H1 (cell line): ENCODE results near the gene COLEC12. TPM values are rescaled to one million over a fixed set of nuclear protein-coding genes. Genes with fewer than 3 reads are reported as not detected.

ENCODE experiments used
- CTCF ChIA-PET: fragments of 300-600 bp; sonication (Branson Sonifier 250); formaldehyde crosslinking; loops from one replicate; lab custom pipeline; 2021; ENCODE audit not compliant: partially characterized antibody; lab: Charles Lee
- POLR2A ChIA-PET: fragments of 300-600 bp; sonication (Branson Sonifier 250); formaldehyde crosslinking; loops from one replicate; lab custom pipeline; 2021; ENCODE audit warnings: inconsistent platforms; ENCODE audit not compliant: partially characterized antibody; lab: Charles Lee
- DNase-seq, 2 experiments: peaks; one replicate each; pipeline versions ENCODE4 v3.0.0 to v3.0.0-alpha.2; 2010 to 2022; ENCODE audit warnings: low spot score in 2 of 2, low read depth in 1 of 2, mixed read lengths in 1 of 2
- FAIRE-seq: peaks from 2 replicates; lab custom pipeline; 2011; peaks lifted over from hg19 to GRCh38; lab: Jason Lieb, UNC
- H2AFZ ChIP-seq: 2 replicates; pipeline ENCODE4 v1.8.1; 2012; ENCODE audit warnings: low read length, inconsistent platforms
- H2AK5ac ChIP-seq: 2 replicates; pipeline ENCODE4 v1.6.1; 2013; ENCODE audit warnings: low read depth, low read length
- H2BK120ac ChIP-seq: replicated peaks from 2 replicates; pipeline ENCODE3; 2013; ENCODE audit warnings: low read depth, low read length, inconsistent platforms
- H2BK12ac ChIP-seq: 2 replicates; pipeline ENCODE4 v1.6.1; 2013; ENCODE audit warnings: low read depth, low read length
- H2BK15ac ChIP-seq: 2 replicates; pipeline ENCODE4 v1.6.1; 2013; ENCODE audit warnings: low read length
- H2BK20ac ChIP-seq: 2 replicates; pipeline ENCODE4 v1.6.1; 2013; ENCODE audit warnings: low read length
- H2BK5ac ChIP-seq: 2 replicates; pipeline ENCODE4 v1.6.1; 2013; ENCODE audit warnings: low read depth, low read length
- H3K14ac ChIP-seq: 2 replicates; pipeline ENCODE4 v1.6.1; 2013; ENCODE audit warnings: inconsistent platforms; ENCODE audit not compliant: insufficient read length
- H3K18ac ChIP-seq: 2 replicates; pipeline ENCODE4 v1.6.1; 2013; ENCODE audit warnings: low read length; ENCODE audit errors: extremely low read depth
- H3K23ac ChIP-seq: 2 replicates; pipeline ENCODE4 v1.6.1; 2013; ENCODE audit warnings: inconsistent platforms; ENCODE audit not compliant: insufficient read length
- H3K23me2 ChIP-seq: 2 replicates; pipeline ENCODE4 v1.6.1; 2013; ENCODE audit warnings: low read depth, low read length
- H3K27ac ChIP-seq: 2 replicates; pipeline ENCODE4 v1.6.1; 2011; ENCODE audit warnings: low read depth, low read length, inconsistent platforms
- H3K27me3 ChIP-seq, 4 experiments: replicated peaks in 1 of 4; 1 replicate in 1 of 4; 2 replicates in 3 of 4; pipeline versions ENCODE4 v1.6.1 to v1.8.1; 2011 to 2013; ENCODE audit warnings: low read length in 3 of 4, mild to moderate bottlenecking in 3 of 4, inconsistent platforms in 2 of 4, mixed read lengths in 2 of 4, moderate library complexity in 1 of 4; ENCODE audit not compliant: control insufficient read depth in 3 of 4, insufficient read depth in 3 of 4; ENCODE audit errors: extremely low read depth in 1 of 4
- H3K36me3 ChIP-seq, 4 experiments: 2 replicates each; pipeline versions ENCODE4 v1.6.1 to v1.8.1; 2011 to 2013; ENCODE audit warnings: mild to moderate bottlenecking in 4 of 4, low read length in 3 of 4, moderate library complexity in 2 of 4, control low read depth in 1 of 4, inconsistent platforms in 1 of 4; ENCODE audit not compliant: insufficient read depth in 4 of 4, control insufficient read depth in 2 of 4
- H3K4ac ChIP-seq: replicated peaks from 2 replicates; pipeline ENCODE3; 2013; ENCODE audit warnings: low read length, low read depth, mixed read lengths, inconsistent platforms; ENCODE audit not compliant: insufficient read length
- H3K4me1 ChIP-seq, 4 experiments: replicated peaks in 1 of 4; 1 replicate in 1 of 4; 2 replicates in 3 of 4; pipeline versions ENCODE4 v1.6.1 to v1.8.1; 2011 to 2013; ENCODE audit warnings: low read length in 3 of 4, inconsistent platforms in 2 of 4, mixed read lengths in 1 of 4; ENCODE audit not compliant: insufficient read depth in 4 of 4, control insufficient read depth in 3 of 4
- H3K4me2 ChIP-seq, 2 experiments: 2 replicates each; pipeline versions ENCODE4 v1.6.1 to v1.8.1; 2011 to 2013; ENCODE audit warnings: low read depth in 2 of 2, low read length in 2 of 2, control low read depth in 1 of 2, inconsistent platforms in 1 of 2, mild to moderate bottlenecking in 1 of 2; ENCODE audit not compliant: insufficient read depth in 1 of 2
- H3K4me3 ChIP-seq, 4 experiments: fragments of 200-600, 300-600 bp in 1 of 4; sonication (generic), shearing (Covaris generic), sonication (Bioruptor Twin) in 1 of 4; 2 replicates each; pipeline versions ENCODE4 v1.5.1 to v1.8.1; 2011 to 2016; ENCODE audit warnings: low read length in 4 of 4, low read depth in 3 of 4, control low read depth in 2 of 4, inconsistent platforms in 2 of 4, mild to moderate bottlenecking in 2 of 4, mixed read lengths in 1 of 4, moderate library complexity in 1 of 4; ENCODE audit not compliant: insufficient read depth in 2 of 4; ENCODE audit errors: extremely low read depth in 1 of 4
- H3K56ac ChIP-seq: replicated peaks from 2 replicates; pipeline ENCODE3; 2013; ENCODE audit warnings: low read depth, mild to moderate bottlenecking, mixed read lengths, low read length, inconsistent platforms; ENCODE audit not compliant: insufficient read length
- H3K79me1 ChIP-seq: 2 replicates; pipeline ENCODE4 v1.6.1; 2013; ENCODE audit warnings: low read depth, low read length, control low read depth
- H3K79me2 ChIP-seq, 2 experiments: 2 replicates each; pipeline versions ENCODE4 v1.6.1 to v1.8.1; 2012 to 2013; ENCODE audit warnings: low read length in 2 of 2, mild to moderate bottlenecking in 2 of 2, inconsistent platforms in 1 of 2; ENCODE audit not compliant: insufficient read depth in 2 of 2, control insufficient read depth in 1 of 2
- H3K9ac ChIP-seq, 4 experiments: replicated peaks in 1 of 4; 1 replicate in 1 of 4; 2 replicates in 3 of 4; pipeline versions ENCODE4 v1.6.1 to v1.8.1; 2011 to 2013; ENCODE audit warnings: low read depth in 3 of 4, low read length in 3 of 4, control low read depth in 2 of 4, mild to moderate bottlenecking in 2 of 4, moderate library complexity in 2 of 4, inconsistent platforms in 1 of 4; ENCODE audit errors: extremely low read depth in 1 of 4
- H3K9me3 ChIP-seq, 2 experiments: 2 replicates each; pipeline versions ENCODE4 v1.6.1 to v1.8.1; 2012 to 2013; ENCODE audit warnings: mild to moderate bottlenecking in 2 of 2, moderate library complexity in 2 of 2, control low read depth in 1 of 2, inconsistent platforms in 1 of 2, low read depth in 1 of 2, low read length in 1 of 2, mixed read lengths in 1 of 2; ENCODE audit not compliant: insufficient read depth in 2 of 2
- H4K20me1 ChIP-seq, 2 experiments: replicated peaks in 1 of 2; 2 replicates each; pipeline versions ENCODE3 to v1.8.1; 2011 to 2013; ENCODE audit warnings: inconsistent platforms in 2 of 2, low read length in 2 of 2, mild to moderate bottlenecking in 1 of 2; ENCODE audit not compliant: insufficient read depth in 2 of 2, control insufficient read depth in 1 of 2
- H4K5ac ChIP-seq: 2 replicates; pipeline ENCODE4 v1.6.1; 2013; ENCODE audit warnings: low read length, low read depth, mixed read lengths, inconsistent platforms; ENCODE audit not compliant: insufficient read length
- H4K8ac ChIP-seq: 2 replicates; pipeline ENCODE4 v1.8.0; 2013; ENCODE audit warnings: mild to moderate bottlenecking, moderate library complexity, low read length, inconsistent platforms; ENCODE audit not compliant: insufficient read depth; ENCODE audit errors: extremely low read depth
- H4K91ac ChIP-seq: replicated peaks from 2 replicates; pipeline ENCODE3; 2013; ENCODE audit warnings: low read length, mixed read lengths, inconsistent platforms; ENCODE audit not compliant: insufficient read length
- NRF1 ChIP-seq: IDR thresholded peaks from 2 replicates; pipeline ENCODE4 v1.6.1; 2011; ENCODE audit warnings: mild to moderate bottlenecking, low read depth, low read length, improper control_type of control experiment
- RAD21 ChIP-seq, 2 experiments: IDR thresholded peaks in 1 of 2; conservative IDR thresholded peaks in 1 of 2; 2 replicates each; pipeline ENCODE4 v1.6.1; 2011; ENCODE audit warnings: low read depth in 2 of 2, low read length in 2 of 2, improper control_type of control experiment in 1 of 2, inconsistent platforms in 1 of 2, mild to moderate bottlenecking in 1 of 2, moderate library complexity in 1 of 2
- WGBS, 2 experiments: shearing (Covaris generic) in 1 of 2; methylation state at CpG; one replicate each; pipeline versions ENCODE4 v1.1.6 to v1.1.7; 2013 to 2015; ENCODE audit warnings: low lambda C conversion rate in 2 of 2, mixed read lengths in 2 of 2, inconsistent platforms in 1 of 2, low coverage in 1 of 2, missing lambda C conversion rate in 1 of 2; ENCODE audit not compliant: insufficient replicate concordance in 2 of 2, insufficient coverage in 1 of 2, insufficient read length in 1 of 2; ENCODE audit errors: extremely low coverage in 1 of 2, missing lambda C conversion rate in 1 of 2; 5-methylcytosine and 5-hydroxymethylcytosine counted together
- polyA plus RNA-seq, 7 experiments: library from polyadenylated mRNA; depleted of rRNA in 3 of 7; stranded (reverse) in 5 of 7; unstranded in 2 of 7; fragments of >200 nt in 5 of 7; fragments of 200-250 nt in 2 of 7; gene quantifications; 1 replicate in 5 of 7; 2 replicates in 1 of 7; 4 replicates in 1 of 7; pipeline versions ENCODE4 v1.2.1 to v1.2.3, GENCODE V29; 2011 to 2013; ENCODE audit warnings: missing spikeins in 2 of 7, mixed read lengths in 2 of 7
- total RNA-seq: library from RNA; stranded (reverse); fragmentation: NEBNext Ultra II Directional; extraction: Animal tissue kit (Norgen Biotek cat#: 25700); gene quantifications from 2 replicates; pipeline ENCODE4 v1.2.1, GENCODE V29; 2021

The COLEC12 gene
- total and polyA plus RNA-seq, 2 of the 8 experiments (the other 6 are each of a cell fraction or from before 2014, with no cell fraction given), result 0.44 to 2.3 TPM

DNA sequence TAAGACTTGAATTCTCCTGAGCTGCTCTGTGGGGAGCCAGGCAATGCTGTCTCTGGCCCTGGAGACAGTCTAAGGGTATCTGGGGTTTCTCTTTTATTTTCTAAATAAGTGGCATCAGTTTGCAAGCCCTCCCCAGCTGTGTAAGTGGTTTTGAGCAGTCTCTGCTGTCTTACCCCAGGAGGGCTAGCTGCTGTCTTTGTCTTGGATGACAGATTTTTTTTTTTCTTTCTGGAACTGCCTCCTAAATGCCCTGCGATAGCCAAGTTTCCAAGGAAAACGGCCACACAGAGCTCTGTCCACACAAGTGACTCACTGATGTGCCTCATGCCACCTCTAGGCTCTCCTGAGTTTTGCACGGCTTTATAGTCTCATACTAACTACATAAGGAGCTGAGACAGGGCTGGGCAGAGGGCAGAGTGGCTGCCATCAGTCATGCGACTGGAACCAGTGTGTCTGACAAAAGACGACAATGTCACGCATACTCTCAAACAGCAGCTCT lies 195.4 kb downstream of the COLEC12 start:
- CTCF ChIA-PET, result interaction anchor here (0.9 to 2.1 kb wide), 6 partner anchors 9 to 313 kb away, joined by 3 to 7 read pairs (median 6); no protein-coding TSS in a partner anchor
- H3K4me3 ChIP-seq, result no peak overlapping the region; a peak in 1 of 8 replicates
- no peaks in the 10 kb centered on the region for H3K79me1 ChIP-seq
- H3K9me3 ChIP-seq, result no peaks in the 10 kb centered on the region
- H4K5ac ChIP-seq, result no peak overlapping the region
- H3K9ac ChIP-seq, result no peak overlapping the region; a peak in 2 of 7 replicates
- WGBS, 2 experiments, result 68% methylated on average over 6 of the region's 6 CpGs; no CpG with 5 or more reads in 1 of the 2 experiments
- peaks cover 2 to 18% (median 8%) of the 10 kb centered on the region in 4 experiments; a peak in 4 of 7 replicates for H3K4me1 ChIP-seq
- DNase-seq, result peak in 1 of 2 experiments; percentile 48
- peak overlapping the region in 1 of 2 experiments; percentile 13; a peak in 1 of 4 replicates for H3K4me2 ChIP-seq
- H3K14ac ChIP-seq, result no peak overlapping the region
- H3K18ac ChIP-seq, result no peak overlapping the region; the same call in 1 of the 2 replicates
- no peaks in the 10 kb centered on the region for H4K20me1 ChIP-seq
- H3K27me3 ChIP-seq, result no peaks in the 10 kb centered on the region
- no peak overlapping the region for H2BK120ac ChIP-seq
- H3K23me2 ChIP-seq, result no peaks in the 10 kb centered on the region
- POLR2A ChIA-PET, result interaction anchor here (1.8 kb wide), 1 partner anchor 37 kb away, joined by 5 read pairs; the partner anchor contains the start of gene THOC1
- no peak overlapping the region for H3K27ac ChIP-seq
- H2AK5ac ChIP-seq, result no peak overlapping the region
- no peak overlapping the region for H3K23ac ChIP-seq
- H2BK12ac ChIP-seq, result no peak overlapping the region
- no peak overlapping the region for H2BK5ac ChIP-seq
- peak overlapping the region; percentile 8 for H3K4ac ChIP-seq
- peak overlapping the region; percentile 40; the same call in 1 of the 2 replicates for H2BK20ac ChIP-seq
- no peak overlapping the region for H3K56ac ChIP-seq
- H3K36me3 ChIP-seq, result no peaks in the 10 kb centered on the region
- FAIRE-seq, result no peak
- H4K91ac ChIP-seq, result no peak overlapping the region
- no peak overlapping the region for H4K8ac ChIP-seq
- TF ChIP-seq NRF1 (no peak), RAD21 (IDR thresholded peaks at IDR 0.05 in 1 of 2, conservative IDR thresholded peaks at IDR 0.05 in 1 of 2; ENCODE audit: low read depth in 2 of 2, low read length in 2 of 2) (0 out of 4 replicates have a peak, but pooled peaks of 1 of the 2 experiments have one; percentile 1)
- no peaks in the 10 kb centered on the region for H3K79me2 ChIP-seq
- 0 out of 2 replicates have a peak overlapping the region, but pooled peaks have one; percentile 4 for H2AFZ ChIP-seq
- H2BK15ac ChIP-seq, result no peak overlapping the region
